ENCODE data around the gene THRSP.
"Not testable (repeated sequence)": the region's sequence is repeated elsewhere in the genome, so short reads cannot be mapped to it uniquely, and the experiment has no call there.

THRSP gene

DNA sequence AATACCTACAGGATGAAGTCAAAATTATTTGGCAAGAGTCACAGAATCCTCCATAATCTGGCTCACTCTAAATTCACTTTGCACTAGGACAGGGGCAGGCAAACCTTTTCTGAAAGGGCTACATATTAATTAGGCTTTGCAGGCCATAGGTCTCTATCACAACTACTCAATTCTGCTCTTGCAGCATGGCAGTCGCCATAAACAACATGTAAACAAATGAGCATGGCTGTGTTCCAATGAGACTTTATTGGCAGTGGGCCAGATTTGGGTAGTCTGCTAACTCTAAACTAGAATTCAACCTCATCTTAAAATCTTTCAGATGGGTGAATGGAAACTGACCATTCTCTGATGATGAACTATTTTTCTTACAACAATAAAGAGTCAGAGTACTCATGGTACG, 5.8 kb downstream of the THRSP start:
- DNase-seq, result no peak

DNA sequence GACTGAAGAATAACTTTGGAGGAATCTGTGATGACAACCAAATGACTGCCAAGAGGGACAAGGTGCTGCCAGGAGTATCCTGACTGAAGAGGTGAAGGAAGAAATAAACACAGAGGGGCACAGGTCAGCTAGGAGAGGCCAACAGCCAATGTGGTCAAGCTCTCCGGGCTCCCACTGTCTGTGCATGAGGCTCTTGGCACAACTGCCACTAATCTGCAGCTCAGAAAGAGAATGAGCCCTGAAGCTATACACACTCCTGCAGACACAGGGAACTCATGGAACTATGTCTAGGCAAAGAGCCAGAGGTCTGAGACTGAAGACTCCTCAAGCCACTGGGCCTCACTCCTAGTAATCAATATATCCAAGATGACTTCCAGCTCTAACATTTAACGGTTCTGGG, 7.0 kb downstream of the THRSP start:
- no peak for DNase-seq

DNA sequence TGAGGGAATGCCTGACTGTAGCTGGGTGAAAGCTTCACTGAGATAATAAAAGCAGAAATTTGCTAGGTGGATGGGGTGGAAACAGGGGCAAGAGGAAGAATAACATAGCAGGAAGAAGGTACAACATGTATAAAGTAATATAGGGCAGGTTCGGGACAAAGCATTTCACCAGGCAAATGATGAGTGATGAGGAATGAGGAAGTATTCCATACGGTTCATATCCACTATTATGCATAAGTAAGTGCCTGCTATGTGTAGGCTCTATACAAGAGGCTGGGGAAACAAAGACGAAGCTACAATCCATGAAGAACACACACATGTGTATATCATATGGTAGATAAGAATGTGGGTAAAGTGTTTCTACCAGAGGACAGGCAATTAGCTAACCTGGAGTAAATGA, 8.1 kb downstream of the THRSP start:
- DNase-seq, result no peak

DNA sequence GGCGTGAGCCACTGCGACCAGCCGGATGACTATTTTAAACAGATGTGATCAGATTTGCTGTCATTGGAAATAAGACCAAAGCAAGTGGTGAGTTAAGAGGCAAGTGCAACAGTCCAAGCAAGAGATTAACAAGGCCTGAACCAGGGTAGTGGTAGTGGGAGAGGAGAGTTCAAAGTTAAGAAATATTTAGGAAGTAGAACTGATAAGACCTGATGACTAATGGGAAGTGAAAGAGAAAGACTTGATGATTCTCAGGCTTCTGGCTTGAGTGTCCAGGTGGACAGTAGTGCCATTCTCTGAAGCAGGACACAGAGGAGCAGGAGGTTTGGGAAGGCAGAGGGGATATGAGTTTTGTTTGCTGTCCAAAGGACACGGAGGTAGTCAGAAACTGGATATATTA, 8.8 kb downstream of the THRSP start:
- no peak for DNase-seq

GRCh38 chr11:78074756-78075155, 11.1 kb downstream of the THRSP start:
- no peak for DNase-seq

GRCh38 chr11:78076733-78077403, 13.2 kb downstream of the THRSP start:
- no peak for DNase-seq

DNA sequence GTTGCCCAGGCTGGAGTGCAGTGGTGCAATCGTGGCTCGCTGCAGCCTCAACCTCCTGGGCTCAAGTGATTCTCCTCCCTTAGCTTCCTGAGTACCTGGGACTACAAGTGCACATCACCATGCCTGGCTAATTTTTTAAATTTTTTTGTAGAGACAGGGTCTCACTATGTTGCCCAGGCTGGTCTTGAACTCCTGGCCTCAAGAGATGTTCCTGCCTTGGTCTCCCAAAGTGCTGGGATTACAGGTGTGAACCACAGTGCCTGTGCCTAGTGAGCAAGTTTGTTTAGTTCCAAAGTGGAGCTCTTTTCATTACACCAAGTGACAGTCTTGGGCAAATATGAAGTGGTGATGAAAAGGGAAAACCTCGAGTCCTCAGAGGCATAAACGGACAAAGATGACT, 13.9 kb downstream of the THRSP start:
- not testable (repeated sequence) for DNase-seq

GRCh38 chr11:78078218-78079167, 14.8 kb downstream of the THRSP start:
- no peak for DNase-seq

- DNase-seq, result peak; percentile 83
These were observed 15.8 kb downstream of the THRSP start, which contains the start of gene NDUFC2 for GRCh38 chr11:78079232-78080083. Gene NDUFC2, minus strand, starts transcription at chr11:78079862. Its CDS starts 118 bp downstream, at chr11:78079744.

DNA sequence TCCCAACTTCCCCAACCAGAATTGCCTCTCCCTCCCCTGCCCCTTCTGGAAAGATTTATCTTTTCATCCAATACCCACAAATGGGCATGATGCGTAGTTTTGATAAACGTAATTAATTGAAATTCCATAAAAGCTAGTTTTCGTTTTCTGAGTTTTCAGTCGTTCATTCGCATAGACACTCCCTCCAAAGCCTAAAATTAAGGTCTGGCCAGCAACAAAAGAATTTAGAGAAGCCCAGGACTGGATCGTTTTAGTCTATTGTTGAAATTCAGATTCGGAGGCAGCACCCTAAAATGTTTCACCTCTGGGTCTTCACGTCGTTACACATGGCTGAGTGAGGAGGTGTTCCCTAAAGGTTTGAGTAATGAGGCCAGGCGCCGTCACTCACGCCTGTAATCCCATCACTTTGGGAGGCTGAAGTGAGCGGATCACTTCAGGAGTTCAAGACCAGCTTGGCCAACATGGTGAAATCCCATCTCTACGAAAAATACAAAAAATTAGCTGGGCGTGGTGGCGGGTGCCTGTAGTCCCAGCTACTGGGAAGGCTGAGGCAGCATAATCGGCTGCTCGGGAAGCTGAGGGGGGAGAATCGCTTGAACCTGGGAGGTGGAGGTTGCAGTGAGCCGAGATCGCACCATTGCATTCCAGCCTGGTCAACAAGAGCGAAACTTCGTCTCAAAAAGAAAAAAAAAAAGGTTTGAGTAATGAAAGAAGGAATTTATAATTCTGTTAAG, 16.6 kb downstream of the THRSP start:
- no peak for DNase-seq

GRCh38 chr11:78080818-78081495, 17.3 kb downstream of the THRSP start:
- DNase-seq, result no peak

- no peak for DNase-seq
These were observed 17.9 kb downstream of the THRSP start for GRCh38 chr11:78081583-78081982.

- no peak for DNase-seq
These were observed 18.5 kb downstream of the THRSP start for GRCh38 chr11:78082146-78082545.

DNA sequence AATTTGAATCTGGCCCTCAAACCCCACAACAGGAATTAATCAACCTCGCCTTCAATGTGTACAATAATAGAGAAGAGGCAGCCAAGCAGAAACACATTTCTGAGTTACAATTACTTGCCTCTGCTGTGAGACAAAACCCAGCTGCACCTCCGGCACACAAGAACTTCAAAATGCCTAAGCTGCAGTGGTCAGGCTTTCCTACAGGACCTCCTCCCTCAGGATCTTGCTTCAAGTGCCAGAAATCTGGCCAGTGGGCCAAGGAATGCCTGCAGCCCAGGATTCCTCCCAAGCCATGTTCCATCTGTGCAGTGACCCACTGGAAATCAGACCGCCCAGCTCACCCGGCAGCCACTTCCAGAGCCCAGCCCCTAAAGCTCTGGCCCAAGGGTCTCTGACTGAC, 19.4 kb downstream of the THRSP start:
- DNase-seq, result no peak

- DNase-seq, result not testable (repeated sequence)
These were observed 20.8 kb downstream of the THRSP start for GRCh38 chr11:78084506-78084905.

DNA sequence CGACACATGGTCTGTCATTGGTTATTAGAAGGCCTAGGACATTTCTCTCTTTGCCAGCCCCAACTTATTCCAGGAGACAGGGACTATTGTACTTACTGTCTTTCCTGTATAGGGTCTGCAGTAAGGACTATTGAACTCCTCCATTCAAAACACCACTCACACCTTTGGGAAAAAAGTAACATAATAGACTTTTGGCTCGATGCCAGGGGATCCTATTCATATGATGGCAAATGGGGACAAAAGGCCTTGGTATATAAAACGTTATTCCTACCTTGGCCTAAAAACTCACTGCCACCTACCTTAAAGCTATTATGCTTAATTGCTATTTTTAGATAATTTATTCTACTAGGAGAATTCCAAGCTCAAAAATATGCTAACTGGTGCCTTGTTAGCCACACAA, 22.3 kb downstream of the THRSP start:
- DNase-seq, result no peak

DNA sequence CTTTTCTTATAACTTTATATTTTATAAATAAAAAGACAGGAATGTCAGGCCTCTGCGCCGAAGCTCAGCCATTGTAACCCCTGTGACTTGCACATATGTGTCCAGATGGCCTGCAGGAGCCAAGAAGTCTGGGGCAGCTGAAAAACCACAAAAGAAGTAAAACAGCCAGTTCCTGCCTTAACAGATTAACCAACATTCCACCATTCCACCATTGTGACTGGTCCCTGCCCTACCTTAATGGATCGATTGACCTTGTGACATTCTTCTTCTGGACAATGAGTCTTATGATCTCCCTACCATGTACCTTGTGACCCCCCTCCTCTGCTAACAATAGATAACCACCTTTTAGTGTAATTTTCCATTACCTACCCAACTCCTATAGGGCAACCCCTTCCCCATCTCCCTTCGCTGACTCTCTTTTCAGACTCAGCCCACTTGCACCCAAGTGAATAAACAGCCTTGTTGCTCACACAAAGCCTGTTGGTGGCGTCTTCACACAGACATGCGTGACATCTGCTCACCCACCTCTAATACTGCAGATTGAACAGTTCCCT, 22.9 kb downstream of the THRSP start:
- not testable (repeated sequence) for DNase-seq

DNA sequence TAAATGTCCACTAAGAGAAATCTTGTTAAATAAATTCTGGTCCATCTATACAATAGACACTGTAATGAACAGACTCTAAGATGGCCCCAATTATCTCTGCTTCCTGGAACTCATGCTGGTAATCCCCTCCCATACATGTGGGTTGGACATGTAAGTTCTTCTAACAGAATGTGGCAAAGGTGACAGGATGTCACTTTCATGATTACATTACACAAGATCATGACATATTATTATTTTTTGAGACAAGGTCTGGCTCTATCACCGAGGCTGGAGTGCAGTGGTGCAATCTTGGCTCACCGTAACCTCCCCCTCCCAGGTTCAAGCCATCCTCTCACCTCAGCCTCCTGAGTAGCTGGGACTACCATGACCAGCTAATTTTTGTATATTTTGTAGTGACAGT, 30.6 kb downstream of the THRSP start:
- DNase-seq, result no peak

GRCh38 chr11:78097666-78098385, 34.2 kb downstream of the THRSP start:
- no peak for DNase-seq

DNA sequence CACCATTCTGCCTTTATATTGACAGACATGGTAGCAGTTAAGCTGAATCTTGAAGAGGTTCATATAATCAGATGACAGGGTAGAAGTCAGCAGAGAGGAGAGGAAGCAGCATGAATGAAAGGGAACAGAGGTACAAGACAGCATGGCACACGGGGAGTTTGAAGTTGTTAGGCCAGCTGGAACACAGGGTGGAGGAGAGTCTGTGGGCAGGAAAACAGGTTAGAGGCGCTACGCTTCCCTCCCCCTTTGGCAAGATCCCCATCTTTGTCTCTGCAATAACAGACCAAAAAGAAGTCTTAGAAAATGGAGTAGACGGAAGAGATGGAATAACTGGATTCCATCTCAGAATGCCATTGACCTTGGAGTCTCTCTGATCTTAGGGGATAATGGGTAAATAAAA, 36.0 kb downstream of the THRSP start:
- no peak for DNase-seq

- no peak for DNase-seq
These were observed 36.6 kb downstream of the THRSP start for GRCh38 chr11:78100261-78100660.

Measured in stimulated activated CD8-positive, alpha-beta memory T cell treated with anti-CD3 and anti-CD28 coated beads, Interleukin-4, amount 100 ng/mL, for 48 hours (primary cell).